GM23248 (cell line): ENCODE data around the gene RGS9. TPM values are rescaled to one million over a fixed set of nuclear protein-coding genes. Genes with fewer than 3 reads are reported as not detected.

Source experiments
- DNase-seq: peaks from one replicate; pipeline ENCODE4 v3.0.0-alpha.2; 2015
- H2AFZ ChIP-seq: fragments of 200-600 bp; sonication (generic); 2 replicates; pipeline ENCODE4 v1.6.1; 2016; ENCODE audit warnings: antibody characterized with exemption
- H3F3A ChIP-seq: fragments of 200-600 bp; sonication (generic); 2 replicates; pipeline ENCODE4 v1.6.1; 2016; ENCODE audit warnings: mild to moderate bottlenecking, antibody characterized with exemption, mixed run types; ENCODE audit not compliant: insufficient read depth
- H3K27ac ChIP-seq: fragments of 200-600 bp; sonication (generic); 2 replicates; pipeline ENCODE4 v1.5.1; 2016; ENCODE audit warnings: mild to moderate bottlenecking
- H3K27me3 ChIP-seq: fragments of 200-600 bp; sonication (generic); replicated peaks from 2 replicates; pipeline ENCODE4 v1.6.1; 2016; ENCODE audit warnings: mild to moderate bottlenecking; ENCODE audit not compliant: insufficient read depth
- H3K36me3 ChIP-seq: fragments of 200-600 bp; sonication (generic); 2 replicates; pipeline ENCODE4 v1.6.1; 2016; ENCODE audit warnings: low read depth, mild to moderate bottlenecking
- H3K4me1 ChIP-seq: fragments of 200-600 bp; sonication (generic); 2 replicates; pipeline ENCODE4 v1.6.1; 2016; ENCODE audit warnings: mild to moderate bottlenecking; ENCODE audit not compliant: insufficient read depth
- H3K4me2 ChIP-seq: fragments of 200-600 bp; sonication (generic); one replicate; pipeline ENCODE4 v1.6.1; 2016; ENCODE audit warnings: mild to moderate bottlenecking; ENCODE audit not compliant: unreplicated experiment
- H3K4me3 ChIP-seq: fragments of 200-600 bp; sonication (generic); 2 replicates; pipeline ENCODE4 v1.5.1; 2016; ENCODE audit warnings: mild to moderate bottlenecking
- H3K79me2 ChIP-seq: fragments of 200-600 bp; sonication (generic); 2 replicates; pipeline ENCODE4 v1.6.1; 2016; ENCODE audit warnings: mild to moderate bottlenecking; ENCODE audit not compliant: insufficient read depth
- H3K9ac ChIP-seq: fragments of 200-600 bp; sonication (generic); 2 replicates; pipeline ENCODE4 v1.6.1; 2016; ENCODE audit warnings: mild to moderate bottlenecking
- H3K9me2 ChIP-seq: fragments of 200-600 bp; sonication (generic); 2 replicates; pipeline ENCODE4 v1.6.1; 2016; ENCODE audit warnings: mixed run types, mild to moderate bottlenecking, moderate library complexity; ENCODE audit not compliant: insufficient read depth
- H3K9me3 ChIP-seq: fragments of 200-600 bp; sonication (generic); one replicate; pipeline ENCODE4 v1.6.1; 2017; ENCODE audit warnings: low read depth
- H4K20me1 ChIP-seq: fragments of 200-600 bp; sonication (generic); 2 replicates; pipeline ENCODE4 v1.6.0; 2016; ENCODE audit not compliant: insufficient read depth
- EZH2 ChIP-seq: fragments of 200-600 bp; sonication (generic); IDR thresholded peaks from 2 replicates; pipeline ENCODE4 v1.6.1; 2018; ENCODE audit warnings: antibody characterized with exemption, mild to moderate bottlenecking; ENCODE audit not compliant: insufficient read depth, poor library complexity, severe bottlenecking
- EZH2phosphoT487 ChIP-seq: fragments of 200-600 bp; sonication (generic); IDR thresholded peaks from 2 replicates; pipeline ENCODE4 v1.6.1; 2018; ENCODE audit warnings: antibody characterized with exemption, moderate library complexity, mild to moderate bottlenecking, low read depth; ENCODE audit not compliant: insufficient read depth
- WGBS, 2 experiments: methylation state at CpG; one replicate each; pipeline ENCODE4 v1.1.6; 2015 to 2017; ENCODE audit warnings: low lambda C conversion rate in 2 of 2, low coverage in 1 of 2; ENCODE audit errors: missing lambda C conversion rate in 2 of 2; 5-methylcytosine and 5-hydroxymethylcytosine counted together
- in situ Hi-C: fragments of 300-500 bp; cut with MboI; formaldehyde crosslinking; loops from 2 replicates; pipeline ENCODE4 v1.15.0; 2020
- polyA plus RNA-seq: library from polyadenylated mRNA; unstranded; fragments of >200 nt; fragmentation: Nextera tagmentation; extraction: Ambion mirVana; gene quantifications from 2 replicates; pipeline ENCODE4 v1.2.1, GENCODE V29; 2016
- total RNA-seq: library from RNA; depleted of rRNA; stranded (reverse); fragments of >200 nt; shearing (Covaris generic); gene quantifications from 2 replicates; pipeline ENCODE4 v1.2.3, GENCODE V29; 2014

Gene RGS9
- total and polyA plus RNA-seq, 2 experiments from 2014 or later, result 0.43 TPM; not detected in 1

DNA sequence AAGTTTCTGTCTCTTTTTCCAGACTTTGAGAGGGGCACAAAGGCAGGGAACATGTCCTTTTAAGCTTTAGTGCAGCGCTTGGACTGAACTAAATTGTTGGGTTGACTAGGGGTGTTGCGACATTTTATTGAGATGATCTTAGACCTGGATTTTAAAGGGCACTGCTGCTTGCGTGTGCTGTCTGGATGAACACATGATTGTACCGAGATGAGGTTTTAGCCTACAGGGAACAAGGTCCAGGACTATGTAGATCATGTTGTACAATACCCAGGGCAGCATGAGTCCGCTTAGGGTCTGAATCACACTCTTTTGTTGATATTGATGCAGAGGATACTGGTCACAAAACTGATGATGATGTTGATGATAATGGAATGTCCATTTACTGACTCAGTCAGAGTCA, 5.2 kb upstream of the RGS9 start:
- H3K79me2 ChIP-seq, result no peaks in the 10 kb centered on the region
- no peak overlapping the region for H2AFZ ChIP-seq
- H3K4me3 ChIP-seq, result no peak overlapping the region
- H4K20me1 ChIP-seq, result no peaks in the 10 kb centered on the region
- 13 to 15% methylated on average over 5 of the region's 5 CpGs for WGBS, 2 experiments
- no peaks in the 10 kb centered on the region for H3K36me3 ChIP-seq
- no peaks in the 10 kb centered on the region for H3K9me2 ChIP-seq
- H3K27ac ChIP-seq, result peak overlapping the region; percentile 59
- peak; percentile 96 for DNase-seq
- in situ Hi-C loops, result no loop called here
- no peaks in the 10 kb centered on the region for H3K27me3 ChIP-seq
- TF ChIP-seq EZH2phosphoT487 (no peak), EZH2 (no peak)
- peaks cover 6% of the 10 kb centered on the region; the same call in 1 of the 2 replicates for H3F3A ChIP-seq
- no peak overlapping the region for H3K4me2 ChIP-seq
- no peaks in the 10 kb centered on the region for H3K9me3 ChIP-seq
- H3K4me1 ChIP-seq, result peaks cover 9% of the 10 kb centered on the region
- H3K9ac ChIP-seq, result no peak overlapping the region; the same call in 1 of the 2 replicates

- H3K36me3 ChIP-seq, result no peaks in the 10 kb centered on the region
- in situ Hi-C loops, result no loop called here
- H3K4me3 ChIP-seq, result no peak overlapping the region
- no peak for TF ChIP-seq EZH2
- TF ChIP-seq EZH2phosphoT487, result no peak
- H3K27ac ChIP-seq, result no peak overlapping the region
- H3F3A ChIP-seq, result peaks cover 6% of the 10 kb centered on the region; the same call in 1 of the 2 replicates
- peaks cover 12% of the 10 kb centered on the region for H3K27me3 ChIP-seq
- no peaks in the 10 kb centered on the region for H3K9me2 ChIP-seq
- peaks cover 9% of the 10 kb centered on the region for H3K4me1 ChIP-seq
- no peak overlapping the region for H3K9ac ChIP-seq
- no peaks in the 10 kb centered on the region for H3K9me3 ChIP-seq
- no peaks in the 10 kb centered on the region for H4K20me1 ChIP-seq
- H2AFZ ChIP-seq, result no peak overlapping the region
- DNase-seq, result no peak
- no peak overlapping the region for H3K4me2 ChIP-seq
- H3K79me2 ChIP-seq, result no peaks in the 10 kb centered on the region
- 97 to 100% methylated on average over 2 of the region's 2 CpGs for WGBS, 2 experiments
Observed at GRCh38 chr17:65134035-65134434, 3.1 kb upstream of the RGS9 start.

GRCh38 chr17:65139101-65139764, 2.1 kb downstream of the RGS9 start:
- Histone ChIP-seq H3K79me2 (no peaks in the 10 kb centered on the region), H4K20me1 (no peaks in the 10 kb centered on the region), H3K9me2 (no peaks in the 10 kb centered on the region), H2AFZ (no peak overlapping the region), H3K4me1 (no peaks in the 10 kb centered on the region), H3K9ac (no peak overlapping the region), H3K27me3 (peaks cover 45% of the 10 kb centered on the region), H3K4me2 (no peak overlapping the region), H3K4me3 (no peak overlapping the region), H3K9me3 (no peaks in the 10 kb centered on the region), H3K36me3 (no peaks in the 10 kb centered on the region), H3F3A (no peaks in the 10 kb centered on the region), H3K27ac (no peak overlapping the region)
- DNase-seq, result no peak
- TF ChIP-seq EZH2, result no peak
- no peak for TF ChIP-seq EZH2phosphoT487
- in situ Hi-C loops, result no loop called here
- WGBS, 2 experiments, result 54 to 69% methylated on average over 6 to 7 of the region's 7 CpGs

DNA sequence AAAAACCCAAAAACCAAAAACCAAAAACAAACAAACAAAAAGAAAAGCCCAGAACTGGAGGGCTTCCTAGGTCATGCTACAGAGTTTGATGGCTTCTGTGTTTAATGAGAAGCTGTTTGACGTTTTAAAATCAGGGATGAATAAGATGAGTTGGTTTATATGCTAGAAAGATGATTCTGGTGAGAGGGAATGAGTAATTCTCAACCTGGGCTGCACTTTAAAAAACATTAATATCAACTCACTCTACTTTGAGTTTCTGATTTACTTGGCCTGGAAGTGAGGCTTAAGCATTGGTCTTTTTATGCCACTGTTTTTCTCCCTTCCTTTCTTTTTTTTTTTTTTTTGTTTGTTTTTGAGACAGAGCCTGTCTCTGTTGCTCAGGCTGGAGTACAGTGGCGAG, 5.1 kb downstream of the RGS9 start:
- H3K9me3 ChIP-seq, result no peaks in the 10 kb centered on the region
- H3K9me2 ChIP-seq, result no peaks in the 10 kb centered on the region
- no peaks in the 10 kb centered on the region for H3K4me1 ChIP-seq
- no peaks in the 10 kb centered on the region for H3F3A ChIP-seq
- H3K4me3 ChIP-seq, result no peak overlapping the region
- no peak overlapping the region for H3K9ac ChIP-seq
- no peak overlapping the region for H2AFZ ChIP-seq
- H3K79me2 ChIP-seq, result no peaks in the 10 kb centered on the region
- peaks cover 55% of the 10 kb centered on the region for H3K27me3 ChIP-seq
- WGBS, 2 experiments, result 60 to 61% methylated on average over 2 of the region's 2 CpGs
- no peak for TF ChIP-seq EZH2
- TF ChIP-seq EZH2phosphoT487, result no peak
- no peak for DNase-seq
- no peak overlapping the region for H3K27ac ChIP-seq
- in situ Hi-C loops, result no loop called here
- H4K20me1 ChIP-seq, result no peaks in the 10 kb centered on the region
- H3K36me3 ChIP-seq, result no peaks in the 10 kb centered on the region
- H3K4me2 ChIP-seq, result no peak overlapping the region
